K562 (cell line): ENCODE data around the gene IPO9. TPM values are rescaled to one million over a fixed set of nuclear protein-coding genes. Genes with fewer than 3 reads are reported as not detected.

ENCODE experiments used
- DPF2 ChIP-seq: fragments of 450-650 bp; IDR thresholded peaks from 2 replicates; pipeline ENCODE4 v1.6.1; 2016
- ELF4 ChIP-seq: fragments of 450-650 bp; formaldehyde crosslinking; IDR thresholded peaks from 2 replicates; pipeline ENCODE4 v1.4.0; 2022; ENCODE audit warnings: missing genetic modification characterization
- KDM1A ChIP-seq, 2 experiments: fragments of 450-650 bp; IDR thresholded peaks; 2 replicates each; pipeline ENCODE4 v1.6.1; 2016; ENCODE audit warnings: mild to moderate bottlenecking in 2 of 2
- MAZ ChIP-seq, 2 experiments: fragments of 450-650 bp in 1 of 2; sonication (generic) in 1 of 2; formaldehyde crosslinking; IDR thresholded peaks in 1 of 2; conservative IDR thresholded peaks in 1 of 2; 2 replicates each; pipeline versions ENCODE4 v1.4.0 to v1.5.0; 2020; ENCODE audit warnings: mild to moderate bottlenecking in 1 of 2, missing genetic modification reagents in 1 of 2
- NR0B1 ChIP-seq: fragments of 450-650 bp; IDR thresholded peaks from one replicate; pipeline ENCODE4 v1.6.1; 2018; ENCODE audit warnings: mild to moderate bottlenecking, moderate library complexity; ENCODE audit not compliant: partially characterized antibody
- NUFIP1 ChIP-seq: fragments of 450-650 bp; IDR thresholded peaks from 2 replicates; pipeline ENCODE4 v1.6.1; 2018; ENCODE audit not compliant: partially characterized antibody
- PBX2 ChIP-seq, 2 experiments: IDR thresholded peaks in 1 of 2; conservative IDR thresholded peaks in 1 of 2; 2 replicates each; pipeline ENCODE4 v1.6.1; 2016; ENCODE audit warnings: low read depth in 2 of 2, mild to moderate bottlenecking in 1 of 2, missing compliant biosample characterization in 1 of 2, missing genetic modification characterization in 1 of 2, moderate library complexity in 1 of 2
- POLR3G ChIP-seq: IDR thresholded peaks from 2 replicates; pipeline ENCODE4 v1.6.1; 2011; ENCODE audit not compliant: insufficient read length, insufficient replicate concordance; ENCODE audit errors: extremely low read depth
- SMARCA4 ChIP-seq: fragments of 450-650 bp; IDR thresholded peaks from 2 replicates; pipeline ENCODE4 v1.6.1; 2016
- SRSF1 ChIP-seq: fragments of 200-400 bp; formaldehyde crosslinking; IDR thresholded peaks from 2 replicates; pipeline ENCODE4 v1.6.1; 2017; ENCODE audit warnings: mild to moderate bottlenecking, low read depth, low read length, moderate library complexity
- ZBTB12 ChIP-seq: fragments of 250-450 bp; sonication (Bioruptor Pico); IDR thresholded peaks from 2 replicates; pipeline ENCODE4 v1.4.0; 2020
- ZNF124 ChIP-seq: sonication (generic); formaldehyde crosslinking; IDR thresholded peaks from 2 replicates; pipeline ENCODE4 v1.8.1; 2022; ENCODE audit warnings: missing genetic modification reagents
- ZNF316 ChIP-seq: fragments of 450-650 bp; IDR thresholded peaks from 2 replicates; pipeline ENCODE4 v1.6.1; 2016
- ZNF436 ChIP-seq: fragments of 250-450, 450-650 bp; sonication (Bioruptor Pico); formaldehyde crosslinking; IDR thresholded peaks from 2 replicates; pipeline ENCODE4 v1.7.0; 2020; ENCODE audit warnings: mild to moderate bottlenecking
- ZNF592 ChIP-seq: fragments of 450-650 bp; IDR thresholded peaks from 2 replicates; pipeline ENCODE4 v1.6.1; 2017; ENCODE audit warnings: antibody characterized with exemption, mild to moderate bottlenecking
- ZNF699 ChIP-seq: fragments of 250-450 bp; sonication (Bioruptor Pico); IDR thresholded peaks from 2 replicates; pipeline ENCODE4 v1.8.0; 2021; ENCODE audit warnings: mild to moderate bottlenecking, moderate library complexity; ENCODE audit not compliant: insufficient replicate concordance
- polyA plus RNA-seq, 8 experiments: library from polyadenylated mRNA; depleted of rRNA in 4 of 8; stranded (reverse) in 5 of 8; unstranded in 3 of 8; fragments of >200 nt; fragmentation: Nextera tagmentation in 2 of 8; fragmentation: Illumina TruSeq in 1 of 8; extraction: Ambion mirVana in 2 of 8; extraction: Trizol in 1 of 8; gene quantifications; 2 replicates each; pipeline versions ENCODE4 v1.2.1 to v1.2.3, GENCODE V29; 2011 to 2014; ENCODE audit warnings: inconsistent platforms in 1 of 8, missing spikeins in 1 of 8
- total RNA-seq, 7 experiments: library from RNA; depleted of rRNA in 6 of 7; stranded (reverse); fragments of >200 nt in 6 of 7; fragmentation: Illumina TruSeq in 2 of 7; extraction: Trizol in 2 of 7; gene quantifications; 2 replicates each; pipeline versions ENCODE4 v1.2.1 to v1.2.3, GENCODE V29; 2011 to 2021; ENCODE audit warnings: low replicate concordance in 1 of 7

IPO9 gene
- total and polyA plus RNA-seq, 9 of the 15 experiments (the other 6 are each of a cell fraction or from before 2014, with no cell fraction given), result 27.9 to 78.6 (median 43.9) TPM

- peak; percentile 56 for TF ChIP-seq SMARCA4
- peak; percentile 56 for TF ChIP-seq DPF2
- TF ChIP-seq PBX2 (CRISPR knock-in tag; IDR thresholded peaks at IDR 0.05; ENCODE audit: low read depth), result no peak
- no peak for TF ChIP-seq PBX2 (tag; conservative IDR thresholded peaks at IDR 0.05; ENCODE audit: low read depth)
- TF ChIP-seq NR0B1, result no peak
- 0 out of 4 replicates have a peak, but pooled peaks of 1 of the 2 experiments have one; percentile 24 for TF ChIP-seq MAZ (CRISPR knock-in tag; conservative IDR thresholded peaks at IDR 0.05 in 1 of 2, IDR thresholded peaks at IDR 0.05 in 1 of 2)
- peak; percentile 16; the same call in 1 of the 2 replicates for TF ChIP-seq ZNF316
- no peak for TF ChIP-seq NUFIP1
- TF ChIP-seq ELF4, result 0 out of 2 replicates have a peak, but pooled peaks have one; percentile 62
- TF ChIP-seq KDM1A (IDR thresholded peaks at IDR 0.05), result peak in 1 of 2 experiments; percentile 12; a peak in 1 of 4 replicates
- TF ChIP-seq ZNF124 (CRISPR knock-in tag), result no peak
- TF ChIP-seq ZNF436 (CRISPR knock-in tag), result no peak
- TF ChIP-seq ZBTB12, result peak; percentile 52; the same call in 1 of the 2 replicates
- TF ChIP-seq POLR3G, result no peak
- TF ChIP-seq SRSF1, result no peak
- TF ChIP-seq ZNF592, result peak; percentile 52; the same call in 1 of the 2 replicates
- no peak for TF ChIP-seq ZNF699 (CRISPR knock-in tag)
These were observed 53.7 kb downstream of the IPO9 start (continued) for GRCh38 chr1:201882665-201883132.
